ENCODE results near the gene SNU13. TPM values are rescaled to one million over a fixed set of nuclear protein-coding genes. Genes with fewer than 3 reads are reported as not detected.
"Not testable (repeated sequence)": the region's sequence is repeated elsewhere in the genome, so short reads cannot be mapped to it uniquely, and the experiment has no call there.

The SNU13 gene
- total and polyA plus RNA-seq, 5 donors = 195 to 246 (median 223) TPM

GRCh38 chr22:41682033-41682807 is 6.4 kb downstream of the SNU13 start:
- peak overlapping the region; percentile 52 for H3K4me3 ChIP-seq (ENCODE audit: low read length)
- 40% methylated on average over 50 of the region's 50 CpGs for WGBS
- peak; percentile 96 for ATAC-seq
- no peaks in the 10 kb centered on the region for H3K27me3 ChIP-seq (ENCODE audit: control insufficient read depth, insufficient read depth)
- DNase-seq = peak; percentile 85 to 95 (median 93)
- no peaks in the 10 kb centered on the region for H3K9me3 ChIP-seq (ENCODE audit: control insufficient read depth, low read length)
- peak overlapping the region; percentile 31 for H3K27ac ChIP-seq (ENCODE audit: low read length)
- intact Hi-C loops (cut with DNase I) = no loop called here
- no peaks in the 10 kb centered on the region for H3K4me1 ChIP-seq (ENCODE audit: control insufficient read depth, insufficient read depth, low read length)

GRCh38 chr22:41681616-41682015 is 7.1 kb downstream of the SNU13 start:
- DNase-seq (no peak), ATAC-seq (peak; percentile 5 to 22)
- intact Hi-C loops (cut with DNase I) = no loop called here
- peak overlapping the region; percentile 52 for H3K4me3 ChIP-seq (ENCODE audit: low read length)
- no peaks in the 10 kb centered on the region for H3K27me3 ChIP-seq (ENCODE audit: control insufficient read depth, insufficient read depth)
- no peak overlapping the region for H3K27ac ChIP-seq (ENCODE audit: low read length)
- no peaks in the 10 kb centered on the region for H3K4me1 ChIP-seq (ENCODE audit: control insufficient read depth, insufficient read depth, low read length)
- whole genome bisulfite sequencing = 52% methylated on average over 14 of the region's 14 CpGs
- H3K9me3 ChIP-seq (ENCODE audit: control insufficient read depth, low read length) = no peaks in the 10 kb centered on the region

- no peaks in the 10 kb centered on the region for H3K27me3 ChIP-seq (ENCODE audit: control insufficient read depth, insufficient read depth)
- intact Hi-C loops (cut with DNase I) = loop anchor here in 1 of 4 donors (10.0 kb wide), 1 partner anchor 59 kb away; no protein-coding TSS in a partner anchor
- H3K27ac ChIP-seq (ENCODE audit: low read length) = peak overlapping the region; percentile 20
- peaks cover 4% of the 10 kb centered on the region for H3K4me1 ChIP-seq (ENCODE audit: control insufficient read depth, insufficient read depth, low read length)
- no peak for DNase-seq
- no peak overlapping the region for H3K4me3 ChIP-seq (ENCODE audit: low read length)
- ATAC-seq = peak; percentile 46 to 57
- no peaks in the 10 kb centered on the region for H3K9me3 ChIP-seq (ENCODE audit: control insufficient read depth, low read length)
- WGBS = 71% methylated on average over 4 of the region's 4 CpGs
Observed at GRCh38 chr22:41676134-41676533, 12.5 kb downstream of the SNU13 start.

GRCh38 chr22:41674846-41675340 is 13.8 kb downstream of the SNU13 start:
- no peaks in the 10 kb centered on the region for H3K27me3 ChIP-seq (ENCODE audit: control insufficient read depth, insufficient read depth)
- no peak for ATAC-seq
- H3K27ac ChIP-seq (ENCODE audit: low read length) = peak overlapping the region; percentile 25
- no peak for DNase-seq
- peaks cover 4% of the 10 kb centered on the region for H3K4me1 ChIP-seq (ENCODE audit: control insufficient read depth, insufficient read depth, low read length)
- H3K4me3 ChIP-seq (ENCODE audit: low read length) = no peak overlapping the region
- intact Hi-C loops (cut with DNase I) = loop anchor here in 1 of 4 donors (10.0 kb wide), 1 partner anchor 60 kb away; no protein-coding TSS in a partner anchor
- H3K9me3 ChIP-seq (ENCODE audit: control insufficient read depth, low read length) = no peaks in the 10 kb centered on the region
- 55% methylated on average over 12 of the region's 12 CpGs for WGBS

- H3K4me1 ChIP-seq (ENCODE audit: control insufficient read depth, insufficient read depth, low read length) = peaks cover 4% of the 10 kb centered on the region
- no peak overlapping the region for H3K27ac ChIP-seq (ENCODE audit: low read length)
- ATAC-seq (no peak), DNase-seq (no peak)
- intact Hi-C loops (cut with DNase I) = loop anchor here in 1 of 4 donors (10.0 kb wide), 1 partner anchor 62 kb away; no protein-coding TSS in a partner anchor
- WGBS = 56% methylated on average over 6 of the region's 6 CpGs
- H3K9me3 ChIP-seq (ENCODE audit: control insufficient read depth, low read length) = no peaks in the 10 kb centered on the region
- no peaks in the 10 kb centered on the region for H3K27me3 ChIP-seq (ENCODE audit: control insufficient read depth, insufficient read depth)
- no peak overlapping the region for H3K4me3 ChIP-seq (ENCODE audit: low read length)
Observed at GRCh38 chr22:41672780-41673509, 15.7 kb downstream of the SNU13 start.

- intact Hi-C loops (cut with DNase I) = loop anchor here in 1 of 4 donors (10.0 kb wide), 1 partner anchor 63 kb away; no protein-coding TSS in a partner anchor
- H3K27me3 ChIP-seq (ENCODE audit: control insufficient read depth, insufficient read depth); H3K9me3 ChIP-seq (ENCODE audit: control insufficient read depth, low read length); H3K27ac ChIP-seq (ENCODE audit: low read length); ATAC-seq; DNase-seq; H3K4me1 ChIP-seq (ENCODE audit: control insufficient read depth, insufficient read depth, low read length); H3K4me3 ChIP-seq (ENCODE audit: low read length): not testable (repeated sequence)
- WGBS = 94% methylated on average over 10 of the region's 10 CpGs
Observed at GRCh38 chr22:41672096-41672495, 16.6 kb downstream of the SNU13 start.

GRCh38 chr22:41668971-41669911 is 19.4 kb downstream of the SNU13 start:
- no peak for ATAC-seq
- 69% methylated on average over 21 of the region's 21 CpGs for WGBS

GRCh38 chr22:41664951-41665350 is 23.7 kb downstream of the SNU13 start:
- DNase-seq (no peak), ATAC-seq (no peak)
- no peaks in the 10 kb centered on the region for H3K4me1 ChIP-seq (ENCODE audit: control insufficient read depth, insufficient read depth, low read length)
- H3K9me3 ChIP-seq (ENCODE audit: control insufficient read depth, low read length) = no peaks in the 10 kb centered on the region
- no peak overlapping the region for H3K4me3 ChIP-seq (ENCODE audit: low read length)
- no peaks in the 10 kb centered on the region for H3K27me3 ChIP-seq (ENCODE audit: control insufficient read depth, insufficient read depth)
- intact Hi-C loops (cut with DNase I) = no loop called here
- peak overlapping the region; percentile 3 for H3K27ac ChIP-seq (ENCODE audit: low read length)
- WGBS = 83% methylated on average over 3 of the region's 3 CpGs

More at GRCh38 chr22:41668971-41669911, 19.4 kb downstream of the SNU13 start:
- Histone ChIP-seq H3K27me3 (ENCODE audit: control insufficient read depth, insufficient read depth) (no peaks in the 10 kb centered on the region), H3K27ac (ENCODE audit: low read length) (no peak overlapping the region), H3K4me1 (ENCODE audit: control insufficient read depth, insufficient read depth, low read length) (no peaks in the 10 kb centered on the region), H3K9me3 (ENCODE audit: control insufficient read depth, low read length) (no peaks in the 10 kb centered on the region), H3K4me3 (ENCODE audit: low read length) (no peak overlapping the region)
- no peak for DNase-seq
- intact Hi-C loops (cut with DNase I) = no loop called here

- H3K27ac ChIP-seq (ENCODE audit: low read length) = no peak overlapping the region
- H3K9me3 ChIP-seq (ENCODE audit: control insufficient read depth, low read length) = no peaks in the 10 kb centered on the region
- no peaks in the 10 kb centered on the region for H3K27me3 ChIP-seq (ENCODE audit: control insufficient read depth, insufficient read depth)
- ATAC-seq (no peak), DNase-seq (no peak)
- no peak overlapping the region for H3K4me3 ChIP-seq (ENCODE audit: low read length)
- intact Hi-C loops (cut with DNase I) = no loop called here
- H3K4me1 ChIP-seq (ENCODE audit: control insufficient read depth, insufficient read depth, low read length) = no peaks in the 10 kb centered on the region
Observed at GRCh38 chr22:41664490-41664889, 24.2 kb downstream of the SNU13 start.

GRCh38 chr22:41663594-41663993 is 25.1 kb downstream of the SNU13 start:
- intact Hi-C loops (cut with DNase I); ATAC-seq; DNase-seq: not testable (repeated sequence)

More at GRCh38 chr22:41663594-41663993, 25.1 kb downstream of the SNU13 start:
- H3K27me3 ChIP-seq (ENCODE audit: control insufficient read depth, insufficient read depth); H3K9me3 ChIP-seq (ENCODE audit: control insufficient read depth, low read length); H3K4me1 ChIP-seq (ENCODE audit: control insufficient read depth, insufficient read depth, low read length); H3K4me3 ChIP-seq (ENCODE audit: low read length); H3K27ac ChIP-seq (ENCODE audit: low read length): not testable (repeated sequence)
- 81% methylated on average over 9 of the region's 9 CpGs for WGBS

Data from right cardiac atrium (tissue), 5 donors.